T-helper 17 cell (primary cell): ENCODE measurements around the gene FBXO31. TPM values are rescaled to one million over a fixed set of nuclear protein-coding genes. Genes with fewer than 3 reads are reported as not detected.

Experiments
- ATAC-seq: fragments of 150-1000 bp; cut with Tn5 transposase; 2 replicates; pipeline ENCODE4 v1.10.0; 2021; ENCODE audit warnings: mild to moderate bottlenecking, moderate library complexity
- DNase-seq, 3 donors: peaks; one replicate each; pipeline versions ENCODE4 v3.0.0 to v3.0.0-alpha.2; 2020 to 2021
- H3K9me3 ChIP-seq: one replicate; pipeline ENCODE4 v1.7.0; 2013; ENCODE audit warnings: low read length, mild to moderate bottlenecking; ENCODE audit not compliant: control insufficient read depth, poor library complexity, severe bottlenecking
- H3K27ac Mint-ChIP-seq: one replicate; pipeline ENCODE4 v1.8.0; 2022; ENCODE audit warnings: mild to moderate bottlenecking, moderate library complexity, mixed read lengths
- H3K27me3 Mint-ChIP-seq: one replicate; pipeline ENCODE4 v1.8.0; 2022; ENCODE audit warnings: mixed read lengths
- H3K36me3 Mint-ChIP-seq: one replicate; pipeline ENCODE4 v1.8.0; 2022; ENCODE audit warnings: low read depth, mixed read lengths
- H3K4me1 Mint-ChIP-seq: one replicate; pipeline ENCODE4 v1.8.0; 2022; ENCODE audit warnings: mild to moderate bottlenecking, mixed read lengths
- H3K4me3 Mint-ChIP-seq: one replicate; pipeline ENCODE4 v1.8.0; 2022; ENCODE audit warnings: mild to moderate bottlenecking, moderate library complexity, mixed read lengths
- total RNA-seq, 4 donors: library from RNA in 2 of 4; stranded (reverse) in 2 of 4; gene quantifications; one replicate each; pipeline ENCODE4 v1.2.3 and lab custom pipeline; 2022 to 2026

FBXO31 gene
- total RNA-seq, 2 donors from 2014 or later: 32.7 to 41.7 TPM

DNA sequence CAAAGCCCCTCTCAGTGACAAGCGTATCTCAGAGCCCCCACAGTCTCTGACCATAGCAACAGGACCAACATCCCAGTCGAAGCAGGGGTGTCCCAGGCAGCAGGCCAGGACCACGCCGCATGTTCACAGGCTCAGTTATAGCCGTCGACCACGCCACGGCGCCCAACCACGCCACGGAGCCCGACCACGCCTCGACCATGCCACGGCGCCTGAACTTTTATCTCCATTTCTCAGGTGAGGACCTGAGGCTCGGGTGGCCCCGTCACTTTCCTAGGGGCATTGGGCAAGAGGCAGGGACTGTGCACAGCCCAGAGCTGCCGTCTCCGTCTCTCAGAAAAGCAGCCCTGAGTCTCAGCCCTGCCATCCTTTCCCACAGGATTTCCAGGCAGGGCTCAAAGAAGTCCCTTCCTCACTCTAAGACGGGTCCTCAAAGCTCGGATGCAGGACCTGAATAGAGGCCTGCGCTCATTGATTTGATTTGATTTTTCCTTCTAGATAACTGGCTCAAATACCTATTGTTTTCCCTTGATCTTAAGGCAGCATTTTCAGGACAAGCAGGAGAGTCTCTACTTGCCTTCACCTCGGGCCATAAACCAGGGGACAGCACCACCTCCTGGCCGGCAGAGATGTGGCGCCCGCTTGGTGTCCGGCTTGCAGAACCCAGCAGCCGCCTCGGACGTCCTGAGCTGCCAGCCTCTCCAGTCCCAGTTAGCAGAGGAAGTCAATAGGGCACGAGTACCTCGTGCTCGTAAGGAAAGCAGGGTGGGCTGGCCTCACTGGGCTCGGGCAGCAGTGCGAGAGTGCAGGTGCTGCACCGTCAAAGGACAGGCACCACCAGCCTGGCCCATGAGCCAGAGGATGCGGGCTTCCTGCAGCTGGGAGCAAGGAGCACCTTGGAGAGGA is 105.1 kb downstream of the FBXO31 start:
- H3K27ac Mint-ChIP-seq: no peak overlapping the region
- peaks cover 5% of the 10 kb centered on the region for H3K4me1 Mint-ChIP-seq
- ATAC-seq: no peak
- no peak overlapping the region for H3K4me3 Mint-ChIP-seq
- peaks cover 29% of the 10 kb centered on the region for H3K27me3 Mint-ChIP-seq
- no peaks in the 10 kb centered on the region for H3K9me3 ChIP-seq
- H3K36me3 Mint-ChIP-seq: no peaks in the 10 kb centered on the region
- DNase-seq: no peak

Other genes with a start within 250 kb of the FBXO31 start
- 1 to 10 TPM; 2.0 to 2.6 TPM for gene C16orf95, start 66.4 kb downstream of the FBXO31 start, total RNA-seq
- gene MAP1LC3B, start 8.6 kb upstream of the FBXO31 start, total RNA-seq: 100 to 1,000 TPM in 1 of 2 donors, 10 to 100 TPM in 1; 90.6 to 102 TPM
- gene ZCCHC14, start 109.2 kb upstream of the FBXO31 start, total RNA-seq: 10 to 100 TPM; 16.5 to 17.7 TPM
- under 1 TPM in 1 of 2 donors, not detected in 1; 0.08 TPM for gene JPH3, start 218.7 kb upstream of the FBXO31 start, total RNA-seq